GM18909 (cell line): ENCODE data around the gene CEBPA.
"Not testable (repeated sequence)": the region's sequence is repeated elsewhere in the genome, so short reads cannot be mapped to it uniquely, and the experiment has no call there.

ENCODE experiments used
- ATAC-seq: cut with Tn5 transposase; IDR thresholded peaks from one replicate; pipeline ENCODE4 v1.9.1; 2021; ENCODE audit warnings: mild to moderate bottlenecking; ENCODE audit not compliant: unreplicated experiment, poor library complexity

CEBPA gene

DNA sequence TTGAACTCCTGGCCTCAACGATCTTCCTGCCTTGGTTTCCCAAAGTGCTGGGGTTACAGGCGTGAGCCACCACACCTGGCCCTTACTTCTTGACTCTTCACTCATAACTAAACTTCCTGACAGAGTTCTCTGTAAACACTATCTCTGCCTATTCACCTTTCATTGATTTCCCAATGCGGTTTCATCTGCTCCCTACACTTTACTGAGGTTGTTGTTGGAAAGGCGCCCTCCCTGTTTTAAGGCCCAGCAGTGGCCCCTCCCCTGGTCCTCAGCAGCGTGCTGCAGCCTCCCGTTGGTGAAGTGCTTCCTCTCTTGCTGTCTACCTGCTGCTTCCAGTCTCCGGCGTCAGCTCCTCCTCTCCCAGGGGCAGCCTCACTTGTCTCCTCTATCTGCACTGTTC lies 26.7 kb upstream of the CEBPA start:
- no peak for ATAC-seq

DNA sequence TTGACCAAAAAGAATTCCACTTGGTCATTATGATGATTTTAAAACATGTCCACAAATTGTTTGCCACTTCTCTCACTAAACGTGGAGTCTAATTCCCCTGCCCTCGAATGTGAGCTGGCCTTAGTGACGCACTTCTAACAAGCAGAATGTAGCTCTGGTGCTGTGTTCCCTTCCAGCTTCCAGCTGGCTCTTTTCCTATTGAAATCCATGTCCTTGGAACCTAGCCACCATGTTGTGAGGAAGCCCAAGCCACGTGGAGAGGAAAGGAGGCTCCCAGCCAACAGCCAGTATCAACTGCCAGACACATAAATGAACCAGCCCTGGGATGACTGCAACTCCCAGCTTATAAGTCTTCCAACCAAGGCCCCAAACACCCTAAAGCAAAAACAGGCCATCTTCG lies 23.6 kb upstream of the CEBPA start:
- ATAC-seq, result no peak

DNA sequence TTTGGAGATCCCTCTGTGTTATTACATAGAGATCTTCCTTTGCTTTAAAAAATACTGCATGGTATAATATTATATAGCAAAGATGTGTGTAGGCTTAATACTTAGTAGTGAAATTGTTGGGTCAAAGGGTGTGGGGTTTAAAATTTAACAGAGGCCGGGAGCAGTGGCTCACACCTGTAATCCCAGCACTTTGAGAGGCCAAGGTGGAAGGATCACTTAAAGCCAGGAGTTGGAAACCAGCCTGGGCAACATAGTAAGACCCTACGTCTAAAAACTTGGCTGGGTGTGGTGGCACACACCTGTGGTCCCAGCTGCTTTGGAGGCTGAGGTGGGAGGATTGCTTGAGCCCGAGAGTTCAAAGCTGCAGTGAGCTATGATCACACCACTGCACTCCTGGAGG lies 22.3 kb upstream of the CEBPA start:
- no peak for ATAC-seq

DNA sequence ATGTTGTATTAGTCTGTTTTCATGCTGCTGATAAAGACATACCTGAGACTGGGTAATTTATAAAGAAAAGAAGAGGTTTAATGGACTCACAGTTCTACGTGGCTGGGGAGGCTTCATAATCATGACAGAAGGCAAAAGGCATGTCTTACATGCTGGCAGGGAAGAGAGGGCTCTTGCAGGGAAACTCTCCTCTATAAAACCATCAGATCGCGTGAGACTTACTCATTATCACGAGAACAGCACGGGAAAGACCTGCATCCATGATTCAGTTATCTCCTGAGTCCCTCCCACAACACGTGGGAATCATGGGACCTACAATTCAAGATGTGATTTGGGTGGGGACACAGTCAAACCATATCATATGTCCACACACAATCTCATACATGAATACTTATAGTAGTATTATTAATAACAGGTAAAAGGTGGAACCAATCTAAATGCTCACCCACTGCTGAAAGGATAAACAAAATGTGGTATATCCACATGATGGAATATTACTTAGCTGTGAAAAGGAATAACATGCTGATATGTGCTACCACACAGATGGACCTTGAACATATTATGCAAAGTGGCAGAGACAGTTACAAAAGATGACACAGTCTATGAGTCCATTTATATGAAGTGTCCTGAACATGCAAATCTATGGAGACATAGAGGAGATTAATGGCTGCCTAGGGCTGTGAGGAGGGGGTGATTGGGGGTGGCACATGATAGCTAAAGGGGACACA lies 20.9 kb upstream of the CEBPA start:
- no peak for ATAC-seq

DNA sequence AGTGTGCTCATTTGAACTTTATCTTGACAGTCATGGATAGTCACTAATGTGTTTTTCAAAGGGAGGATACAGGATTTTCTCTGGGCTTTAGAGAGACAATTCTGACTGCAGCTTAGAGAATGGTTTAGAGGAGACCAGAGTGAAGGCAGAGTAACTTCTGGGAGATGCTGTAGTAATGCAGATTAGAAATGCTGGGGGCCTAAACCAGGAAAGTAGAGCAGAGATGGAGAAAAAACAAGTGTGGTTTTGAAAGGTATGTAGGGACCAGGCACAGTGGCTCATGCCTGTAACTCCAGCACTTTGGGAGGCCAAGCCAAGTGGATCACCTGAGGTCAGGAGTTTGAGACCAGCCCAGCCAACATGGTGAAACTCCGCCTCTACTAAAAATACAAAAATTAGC lies 18.3 kb upstream of the CEBPA start:
- no peak for ATAC-seq

DNA sequence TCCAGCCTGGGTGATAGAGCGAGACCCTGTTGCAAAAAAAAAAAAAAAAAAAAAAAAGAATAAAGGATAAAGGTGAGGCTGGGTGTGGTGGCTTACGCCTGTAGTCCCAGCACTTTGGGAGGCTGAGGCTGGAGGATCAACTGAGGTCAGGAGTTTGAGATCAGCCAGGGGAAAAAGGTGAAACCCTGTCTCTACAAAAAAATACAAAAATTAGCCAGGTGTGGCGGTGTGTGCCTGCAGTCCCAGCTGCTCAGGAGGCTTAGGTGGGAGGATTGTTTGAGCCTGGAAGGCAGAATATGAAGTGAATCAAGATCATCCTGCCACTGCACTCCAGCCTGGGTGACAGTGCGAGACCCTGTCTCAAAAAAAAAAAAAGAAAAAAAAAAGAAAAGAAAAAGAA lies 15.7 kb upstream of the CEBPA start:
- not testable (repeated sequence) for ATAC-seq

DNA sequence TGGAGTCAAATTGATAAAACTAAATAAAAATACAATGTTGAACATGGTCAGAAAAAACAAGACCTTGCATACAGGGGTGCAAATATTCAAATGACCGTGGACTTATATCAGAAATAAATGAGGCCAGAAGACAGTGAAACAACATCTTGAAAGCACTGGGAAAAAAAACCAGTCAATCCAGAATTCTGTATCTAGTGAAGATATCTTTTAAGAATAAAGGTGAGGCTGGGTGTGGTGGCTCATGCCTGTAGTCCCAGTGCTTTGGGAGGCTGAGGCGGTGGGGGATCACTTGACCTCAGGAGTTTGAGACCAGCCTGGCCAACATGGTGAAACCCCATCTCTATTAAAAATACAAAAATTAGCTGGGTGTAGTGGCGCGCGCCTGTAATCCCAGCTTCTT lies 15.2 kb upstream of the CEBPA start:
- ATAC-seq, result no peak

DNA sequence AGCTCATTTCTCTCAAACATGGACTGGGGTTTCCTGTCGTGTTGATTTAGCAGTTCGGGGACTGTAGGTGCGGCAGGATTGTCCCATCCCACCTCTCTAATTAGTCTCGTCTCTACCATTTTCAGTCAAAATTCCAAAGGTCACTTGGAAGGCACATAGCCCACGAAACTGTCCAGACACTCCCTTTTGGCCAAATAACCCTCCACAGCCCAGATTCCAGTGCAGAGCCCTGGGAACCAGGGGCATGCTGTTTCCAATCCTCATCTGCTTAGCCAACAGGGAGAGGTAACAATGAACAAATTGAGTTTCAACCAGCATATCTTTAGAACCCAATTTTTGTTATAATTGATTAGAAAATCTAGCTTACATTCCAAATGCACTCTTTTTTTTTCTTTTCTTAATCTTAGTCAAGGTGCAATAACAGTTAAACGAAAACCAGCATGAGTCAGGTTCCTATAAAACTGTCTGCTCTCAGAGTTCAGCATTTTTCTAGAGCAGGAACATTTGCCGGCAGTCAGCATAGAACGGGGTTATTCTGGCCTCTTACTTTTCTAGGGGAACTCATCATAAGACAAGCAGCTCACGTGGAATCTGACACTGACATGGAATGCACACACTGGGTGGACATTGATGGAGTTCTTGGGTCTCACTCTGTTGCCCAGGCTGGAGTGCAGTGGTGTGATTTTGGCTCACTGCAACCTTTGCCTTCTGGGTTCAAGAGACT lies 14.4 kb upstream of the CEBPA start:
- ATAC-seq, result no peak

DNA sequence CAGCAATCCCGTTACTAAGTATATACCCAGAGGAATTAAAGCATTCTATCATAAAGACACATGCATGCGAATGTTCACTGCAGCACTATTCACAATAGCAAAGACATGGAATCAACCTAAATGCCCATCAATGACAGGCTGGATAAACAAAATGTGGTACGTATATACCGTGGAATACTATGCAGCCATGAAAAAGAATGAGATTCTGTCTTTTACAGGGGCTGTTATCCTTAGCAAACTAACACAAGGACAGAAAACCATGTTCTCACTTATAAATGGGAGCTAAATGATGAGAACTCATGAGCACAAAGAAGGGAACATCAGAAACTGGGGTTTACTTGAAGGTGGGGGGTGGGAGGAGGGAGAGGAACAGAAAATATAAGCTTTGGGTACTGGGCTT lies 10.5 kb upstream of the CEBPA start:
- not testable (repeated sequence) for ATAC-seq

DNA sequence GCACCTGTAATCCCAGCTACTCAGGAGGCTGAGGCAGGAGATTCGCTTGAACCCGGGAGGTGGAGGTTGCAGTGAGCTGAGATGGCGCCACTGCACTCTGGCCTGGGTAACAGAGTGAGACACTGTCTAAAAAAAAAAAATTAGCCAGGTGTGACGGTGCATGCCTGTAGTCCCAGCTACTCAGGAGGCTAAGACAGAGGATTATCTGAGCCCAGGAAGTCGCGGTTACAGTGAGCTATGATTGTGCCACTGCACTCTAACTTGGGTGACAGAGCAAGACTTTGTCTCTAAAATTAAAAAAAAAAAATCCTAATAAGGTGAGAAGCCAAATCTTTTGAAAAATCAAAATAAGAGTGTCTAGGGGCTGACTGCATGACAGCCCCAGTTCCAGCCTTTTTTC lies 9.7 kb upstream of the CEBPA start:
- ATAC-seq, result no peak

DNA sequence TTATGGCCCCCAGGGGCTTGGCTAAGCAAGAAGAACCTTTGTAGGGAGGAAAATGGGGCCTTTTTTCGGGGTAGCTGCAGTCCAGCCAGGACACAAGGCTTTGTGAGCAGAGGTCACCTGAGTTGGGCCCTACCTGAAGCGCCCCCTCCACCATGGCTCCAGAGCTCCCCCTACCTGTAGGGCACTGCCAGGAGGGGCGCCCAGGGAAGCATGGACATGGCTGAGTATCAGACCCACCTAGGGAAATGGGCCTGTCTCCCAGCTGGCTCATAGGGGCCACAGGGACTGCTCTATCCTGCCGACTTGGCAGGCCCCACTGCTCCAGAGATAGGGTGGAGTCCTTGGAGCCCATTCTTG lies 9.0 kb upstream of the CEBPA start:
- no peak for ATAC-seq

DNA sequence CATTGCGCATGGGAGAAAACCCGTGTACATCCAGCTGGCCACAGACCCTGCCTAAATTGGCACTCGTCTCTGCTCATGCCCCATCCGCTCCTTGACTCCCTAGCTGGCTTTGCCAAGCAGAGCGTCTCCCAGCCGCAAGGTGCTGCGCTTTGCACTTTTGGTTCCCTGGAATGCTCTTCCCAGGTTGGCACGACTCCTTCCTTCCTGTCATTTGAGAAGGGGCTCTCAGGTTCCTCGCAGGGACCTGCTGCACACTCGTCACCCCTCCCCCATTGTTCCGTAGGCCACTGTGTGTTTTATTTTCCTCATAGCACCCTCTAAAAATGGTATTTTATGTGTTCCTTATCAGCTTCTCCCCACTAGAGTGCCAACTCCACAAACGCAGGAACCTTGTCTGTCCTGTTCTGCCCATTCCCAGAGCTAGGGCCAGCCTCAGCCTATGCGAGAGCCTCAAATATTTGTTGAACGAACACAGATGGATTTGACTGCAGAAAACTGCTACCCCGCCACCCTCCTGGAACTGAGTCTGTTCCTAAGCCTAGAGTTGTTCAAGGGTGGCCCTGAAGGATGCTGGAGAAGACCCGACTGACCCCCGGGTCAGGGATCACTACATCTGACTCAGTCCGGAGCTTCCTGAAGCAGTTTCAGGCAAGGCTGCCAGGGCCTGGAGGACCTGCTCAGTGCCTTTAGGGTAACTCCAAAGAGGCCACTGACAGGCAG lies 8.4 kb upstream of the CEBPA start:
- ATAC-seq, result no peak

DNA sequence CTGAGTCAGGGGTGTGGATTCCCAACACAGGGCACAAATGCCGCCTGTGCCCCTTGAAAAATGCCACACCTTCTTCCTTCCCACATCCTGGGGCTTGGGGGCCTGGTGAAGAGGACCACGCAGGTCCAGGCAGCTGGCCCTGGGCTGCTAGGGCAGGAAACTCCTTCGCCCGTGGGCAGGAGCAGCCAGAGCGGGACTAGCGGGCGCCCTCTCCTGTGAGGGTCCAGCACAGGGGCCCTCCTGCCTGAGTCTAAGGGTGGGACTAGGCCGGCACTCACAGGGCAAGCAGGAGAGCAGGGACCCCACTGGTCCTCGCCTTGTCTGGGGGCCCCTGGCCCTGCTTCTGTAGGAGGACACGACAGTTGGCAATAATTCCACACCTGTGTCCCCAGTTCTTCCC lies 7.5 kb upstream of the CEBPA start:
- ATAC-seq, result no peak

DNA sequence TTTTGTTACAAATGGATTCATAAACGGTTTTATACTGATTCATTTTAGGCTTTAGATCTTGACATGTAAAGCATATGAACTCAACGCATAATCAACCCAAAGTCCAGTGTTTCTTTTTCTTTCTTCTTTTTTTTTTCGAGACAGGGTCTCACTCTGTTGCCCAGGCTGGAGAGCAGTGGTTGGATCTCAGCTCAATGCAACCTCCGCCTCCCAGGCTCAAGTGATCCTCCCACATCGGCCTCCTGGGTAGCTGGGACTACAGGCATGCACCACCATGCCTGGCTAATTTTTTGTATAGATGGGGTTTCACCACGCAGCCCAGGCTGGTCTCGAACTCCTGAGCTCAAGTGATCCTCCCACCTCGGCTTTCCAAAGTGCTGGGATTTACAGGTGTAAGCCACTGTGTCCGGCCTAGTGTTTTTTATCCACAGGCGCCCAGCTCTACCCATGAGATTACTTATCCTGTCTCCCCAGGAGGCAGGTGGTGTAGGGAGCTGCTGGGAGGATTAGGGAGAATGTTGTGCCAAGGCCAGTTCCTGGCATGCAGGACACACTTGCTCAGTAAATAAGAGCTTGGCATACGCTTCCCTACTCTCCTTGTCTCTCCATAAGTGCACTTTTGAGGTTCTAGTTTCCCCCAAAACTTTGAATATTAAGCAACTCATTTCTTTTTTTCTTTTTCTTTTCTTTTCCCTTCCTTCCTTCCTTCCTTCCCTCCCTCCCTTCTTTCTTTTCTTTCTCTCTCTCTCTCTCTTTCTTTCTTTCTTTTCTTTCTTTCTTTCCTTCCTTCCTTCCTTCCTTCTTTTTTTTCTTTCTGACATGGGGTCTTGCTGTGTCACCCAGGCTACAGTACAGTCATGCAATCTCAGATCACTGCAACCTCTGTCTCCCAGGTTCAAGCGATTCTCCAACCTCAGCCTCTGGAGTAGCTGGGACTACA lies 4.8 kb upstream of the CEBPA start:
- ATAC-seq, result no peak

DNA sequence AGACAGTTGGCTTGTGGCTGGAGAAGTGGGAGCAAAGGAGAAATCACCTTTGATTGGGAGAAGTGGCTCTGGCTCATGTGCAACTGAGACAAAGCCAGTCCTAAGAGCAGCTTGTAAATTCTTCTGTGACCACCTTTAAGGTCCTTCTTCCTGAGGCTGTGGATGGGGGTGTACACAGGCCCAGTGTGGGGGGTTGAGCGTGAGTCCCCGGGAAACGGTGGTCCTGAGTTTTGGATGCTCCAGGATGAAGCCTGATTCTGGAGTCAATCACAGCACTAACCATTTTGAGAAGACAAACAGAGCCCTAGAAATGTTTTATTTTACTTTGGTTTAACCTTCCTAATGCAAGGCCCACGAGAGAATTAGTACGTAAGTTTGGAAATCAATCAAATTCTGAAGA lies 3.9 kb upstream of the CEBPA start:
- ATAC-seq, result no peak

DNA sequence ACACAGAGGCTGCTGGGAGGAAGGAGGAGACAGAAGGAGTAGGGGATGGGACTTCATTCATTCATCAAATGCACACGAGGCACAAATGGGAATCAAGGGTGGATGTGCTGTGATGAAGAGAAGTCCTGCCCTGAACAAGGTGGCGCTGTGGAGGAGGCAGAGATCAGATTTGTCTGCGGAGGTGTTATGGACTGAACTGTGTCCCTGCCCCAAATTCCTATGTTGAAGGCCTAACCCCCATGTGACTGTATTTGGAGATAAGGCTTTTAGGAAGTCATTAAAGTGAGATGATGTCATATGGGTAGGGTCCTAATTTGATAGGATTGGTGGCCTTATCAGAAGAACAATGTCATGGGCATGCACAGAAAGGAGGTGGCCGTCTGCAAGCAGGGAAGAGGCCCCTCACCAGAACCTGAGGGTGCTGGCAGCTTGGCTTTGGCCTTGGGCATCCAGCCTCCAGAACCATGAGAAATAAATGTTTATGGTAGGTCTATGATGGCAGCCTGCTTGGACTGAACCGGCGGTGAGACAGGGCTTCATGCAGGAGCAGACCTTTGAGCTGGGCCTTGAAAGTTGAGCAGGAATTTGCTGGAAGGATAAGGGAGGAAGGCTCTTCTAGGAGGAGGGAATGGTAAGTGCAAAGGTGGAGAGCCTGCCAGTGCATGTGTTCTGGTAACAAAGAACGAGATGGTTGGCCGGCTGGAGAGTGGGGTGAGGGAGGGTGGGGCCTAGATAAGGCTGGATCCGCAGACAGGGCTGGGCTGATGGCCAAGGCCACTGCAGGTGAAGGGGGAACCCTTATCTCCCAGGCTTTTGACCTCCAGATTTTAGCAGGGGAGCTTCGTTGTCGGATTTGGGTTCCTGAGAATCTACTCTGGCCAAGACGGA lies 2.7 kb upstream of the CEBPA start:
- ATAC-seq, result no peak

DNA sequence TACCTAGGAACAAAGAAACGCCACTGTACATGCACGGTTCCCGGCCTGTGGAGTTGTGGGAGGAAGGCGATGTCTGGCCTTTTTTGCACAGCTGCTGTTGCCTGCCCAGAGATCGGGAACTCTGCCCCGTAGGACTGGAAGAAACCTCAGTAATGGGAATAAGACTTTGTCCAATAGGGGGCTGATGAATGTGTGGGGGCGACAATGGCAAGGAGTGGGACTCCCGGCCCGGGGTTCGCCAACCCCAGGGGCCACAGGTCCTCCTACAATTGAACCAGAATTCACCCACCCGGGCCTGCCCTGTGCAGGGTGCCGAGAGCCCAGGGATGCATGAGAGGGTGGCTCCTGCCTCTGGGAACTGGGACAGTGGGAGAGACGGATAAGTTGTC lies 2.0 kb upstream of the CEBPA start:
- no peak for ATAC-seq

DNA sequence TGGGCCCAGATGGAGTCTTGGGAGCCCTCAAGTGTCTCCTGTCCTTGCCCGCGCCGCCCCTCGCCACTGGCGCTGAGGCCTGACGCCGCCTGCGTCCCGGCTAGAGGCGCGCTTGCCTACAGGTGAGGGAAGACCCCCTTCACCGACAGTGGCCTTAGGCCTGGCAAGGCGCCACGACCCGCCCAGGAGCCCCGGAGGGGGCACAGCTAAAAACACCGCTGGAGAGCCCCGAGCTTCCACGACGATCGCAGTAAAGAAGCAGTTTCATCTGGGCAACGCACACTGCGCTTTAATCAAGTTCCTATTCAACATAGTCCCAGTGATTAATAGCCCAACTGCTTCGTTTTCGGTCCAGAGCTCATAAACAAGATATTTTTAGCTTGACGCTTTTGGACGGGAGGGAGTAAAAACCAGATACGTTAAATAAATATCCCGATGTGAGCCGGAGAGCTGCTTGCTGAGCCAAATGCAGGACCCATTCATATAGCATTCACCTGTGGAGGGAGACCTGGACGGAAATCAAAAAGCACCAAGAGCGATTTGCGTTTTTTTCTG lies 1.5 kb upstream of the CEBPA start:
- no peak for ATAC-seq
